Activated T-cell treated with anti-CD3 and anti-CD28 coated beads for 4 hours (primary cell): ENCODE results near the gene PPM1L.

ENCODE experiments used
- DNase-seq: peaks from one replicate; pipeline ENCODE4 v3.0.0-alpha.2; 2020

PPM1L gene

GRCh38 chr3:161051856-161052255 lies 295.8 kb downstream of the PPM1L start:
- no peak for DNase-seq

GRCh38 chr3:161054860-161055604 lies 299.0 kb downstream of the PPM1L start:
- no peak for DNase-seq

- no peak for DNase-seq
These were observed 308.4 kb downstream of the PPM1L start for GRCh38 chr3:161064413-161064812.

- DNase-seq, result no peak
These were observed 310.9 kb downstream of the PPM1L start for GRCh38 chr3:161066930-161067329.

GRCh38 chr3:161067335-161067734 lies 311.3 kb downstream of the PPM1L start:
- DNase-seq, result no peak

GRCh38 chr3:161069511-161070251 lies 313.6 kb downstream of the PPM1L start:
- DNase-seq, result no peak

- DNase-seq, result no peak
These were observed 314.4 kb downstream of the PPM1L start for GRCh38 chr3:161070252-161070930.

GRCh38 chr3:161070980-161071663 lies 315.1 kb downstream of the PPM1L start:
- DNase-seq, result no peak

GRCh38 chr3:161072211-161072621 lies 316.2 kb downstream of the PPM1L start:
- DNase-seq, result no peak

GRCh38 chr3:161072751-161073150 lies 316.7 kb downstream of the PPM1L start:
- no peak for DNase-seq

- no peak for DNase-seq
These were observed 317.1 kb downstream of the PPM1L start for GRCh38 chr3:161073181-161073580.

GRCh38 chr3:161081633-161082032 lies 325.6 kb downstream of the PPM1L start:
- no peak for DNase-seq

GRCh38 chr3:161082063-161082462 lies 326.0 kb downstream of the PPM1L start:
- DNase-seq, result no peak

- no peak for DNase-seq
These were observed 327.1 kb downstream of the PPM1L start for GRCh38 chr3:161083131-161083530.

GRCh38 chr3:161084277-161084676 lies 328.2 kb downstream of the PPM1L start:
- DNase-seq, result no peak

GRCh38 chr3:161093895-161094294 lies 337.9 kb downstream of the PPM1L start:
- no peak for DNase-seq

GRCh38 chr3:161096771-161097367 lies 340.8 kb downstream of the PPM1L start:
- DNase-seq, result peak; percentile 4

- DNase-seq, result no peak
These were observed 345.0 kb downstream of the PPM1L start for GRCh38 chr3:161100994-161101393.

- no peak for DNase-seq
These were observed 345.6 kb downstream of the PPM1L start for GRCh38 chr3:161101609-161102008.

GRCh38 chr3:161103776-161104385 lies 347.9 kb downstream of the PPM1L start:
- DNase-seq, result no peak

GRCh38 chr3:161104561-161105551 lies 348.8 kb downstream of the PPM1L start, which contains the start of gene B3GALNT1:
Gene B3GALNT1, minus strand, starts transcription at chr3:161105349. Its CDS starts 18,595 bp downstream, at chr3:161086754.
- DNase-seq, result no peak
